Mononuclear cell (primary cell): Measurements from ENCODE around the gene FAM217B. TPM values are rescaled to one million over a fixed set of nuclear protein-coding genes. Genes with fewer than 3 reads are reported as not detected.

ENCODE experiments used
- H3K27me3 ChIP-seq: 2 replicates; pipeline ENCODE4 v1.6.0; 2011; ENCODE audit warnings: low read length, control low read depth; ENCODE audit not compliant: insufficient read depth
- H3K4me1 ChIP-seq: 2 replicates; pipeline ENCODE4 v1.5.1; 2011; ENCODE audit warnings: mild to moderate bottlenecking, low read length, control low read depth; ENCODE audit not compliant: insufficient read depth
- H3K4me3 ChIP-seq: 2 replicates; pipeline ENCODE4 v1.5.1; 2011; ENCODE audit warnings: mild to moderate bottlenecking, low read length, moderate library complexity
- H3K9me3 ChIP-seq: 2 replicates; pipeline ENCODE4 v1.5.1; 2011; ENCODE audit warnings: low read depth, mild to moderate bottlenecking, control low read depth, low read length
- total RNA-seq: library from RNA; depleted of rRNA; stranded (reverse); fragments of >200 nt; gene quantifications from one replicate; pipeline ENCODE4 v1.2.3, GENCODE V29; 2012

FAM217B gene
- total RNA-seq, 1 donor = 8.3 TPM

- no peaks in the 10 kb centered on the region for H3K9me3 ChIP-seq
- peak within 1 kb of the TSS; percentile 56 for H3K4me3 ChIP-seq
Observed at GRCh38 chr20:59933296-59933848, 6.8 kb upstream of the FAM217B start, which contains the start of gene SYCP2. SYCP2 (minus strand) TSS chr20:59933637; CDS start chr20:59922413, 11,224 bp downstream.

GRCh38 chr20:59933849-59934585 is 6.2 kb upstream of the FAM217B start:
- peak overlapping the region; percentile 56 for H3K4me3 ChIP-seq
- H3K4me1 ChIP-seq = peaks cover 38% of the 10 kb centered on the region
- no peaks in the 10 kb centered on the region for H3K27me3 ChIP-seq
- H3K9me3 ChIP-seq = no peaks in the 10 kb centered on the region

More at GRCh38 chr20:59933296-59933848, 6.8 kb upstream of the FAM217B start, which contains the start of gene SYCP2:
- no peaks in the 10 kb centered on the region for H3K27me3 ChIP-seq
- H3K4me1 ChIP-seq = peaks cover 31% of the 10 kb centered on the region

GRCh38 chr20:59935457-59936185 is 4.6 kb upstream of the FAM217B start:
- H3K27me3 ChIP-seq = no peaks in the 10 kb centered on the region
- H3K4me3 ChIP-seq = no peak overlapping the region
- peaks cover 43% of the 10 kb centered on the region for H3K4me1 ChIP-seq
- H3K9me3 ChIP-seq = no peaks in the 10 kb centered on the region

GRCh38 chr20:59936409-59936808 is 3.8 kb upstream of the FAM217B start:
- Histone ChIP-seq H3K9me3 (no peaks in the 10 kb centered on the region), H3K4me3 (no peak overlapping the region), H3K27me3 (no peaks in the 10 kb centered on the region), H3K4me1 (peaks cover 50% of the 10 kb centered on the region)

- no peak overlapping the region for H3K4me3 ChIP-seq
- no peaks in the 10 kb centered on the region for H3K9me3 ChIP-seq
- peaks cover 57% of the 10 kb centered on the region for H3K4me1 ChIP-seq
- H3K27me3 ChIP-seq = no peaks in the 10 kb centered on the region
Observed at GRCh38 chr20:59937150-59937549, 3.0 kb upstream of the FAM217B start.

GRCh38 chr20:59938221-59938620 is 2.0 kb upstream of the FAM217B start:
- H3K9me3 ChIP-seq = no peaks in the 10 kb centered on the region
- H3K27me3 ChIP-seq = no peaks in the 10 kb centered on the region
- peaks cover 59% of the 10 kb centered on the region for H3K4me1 ChIP-seq
- no peak overlapping the region for H3K4me3 ChIP-seq

- Histone ChIP-seq H3K27me3 (no peaks in the 10 kb centered on the region), H3K9me3 (no peaks in the 10 kb centered on the region), H3K4me3 (no peak overlapping the region), H3K4me1 (peaks cover 59% of the 10 kb centered on the region)
Observed at GRCh38 chr20:59938696-59939051, 1.5 kb upstream of the FAM217B start.

GRCh38 chr20:59939052-59939878 is 924 bp upstream of the FAM217B start:
- H3K4me1 ChIP-seq = peaks cover 54% of the 10 kb centered on the region
- H3K4me3 ChIP-seq = peak overlapping the region; percentile 84

GRCh38 chr20:59939879-59940128 is 385 bp upstream of the FAM217B start:
- Histone ChIP-seq H3K4me3 (peak overlapping the region; percentile 84), H3K27me3 (no peaks in the 10 kb centered on the region), H3K4me1 (peaks cover 52% of the 10 kb centered on the region), H3K9me3 (no peaks in the 10 kb centered on the region)

More at GRCh38 chr20:59939052-59939878, 924 bp upstream of the FAM217B start:
- Histone ChIP-seq H3K27me3 (no peaks in the 10 kb centered on the region), H3K9me3 (no peaks in the 10 kb centered on the region)

- Histone ChIP-seq H3K4me1 (peaks cover 49% of the 10 kb centered on the region), H3K4me3 (peak overlapping the region; percentile 84), H3K27me3 (no peaks in the 10 kb centered on the region), H3K9me3 (no peaks in the 10 kb centered on the region)
Observed at GRCh38 chr20:59940956-59941294, 736 bp downstream of the FAM217B start.

- Histone ChIP-seq H3K9me3 (no peaks in the 10 kb centered on the region), H3K27me3 (no peaks in the 10 kb centered on the region), H3K4me3 (no peak overlapping the region), H3K4me1 (peaks cover 39% of the 10 kb centered on the region)
Observed at GRCh38 chr20:59942245-59942644, 2.1 kb downstream of the FAM217B start.

- H3K9me3 ChIP-seq = no peaks in the 10 kb centered on the region
- no peak overlapping the region for H3K4me3 ChIP-seq
Observed at GRCh38 chr20:59944726-59945125, 4.5 kb downstream of the FAM217B start.

GRCh38 chr20:59945175-59945574 is 5.0 kb downstream of the FAM217B start:
- Histone ChIP-seq H3K4me1 (peaks cover 22% of the 10 kb centered on the region), H3K27me3 (no peaks in the 10 kb centered on the region), H3K9me3 (no peaks in the 10 kb centered on the region), H3K4me3 (no peak overlapping the region)

More at GRCh38 chr20:59944726-59945125, 4.5 kb downstream of the FAM217B start:
- Histone ChIP-seq H3K4me1 (peaks cover 22% of the 10 kb centered on the region), H3K27me3 (no peaks in the 10 kb centered on the region)

GRCh38 chr20:59945731-59946130 is 5.5 kb downstream of the FAM217B start:
- H3K4me3 ChIP-seq = no peak overlapping the region
- peaks cover 22% of the 10 kb centered on the region for H3K4me1 ChIP-seq

GRCh38 chr20:59947376-59947775 is 7.2 kb downstream of the FAM217B start:
- Histone ChIP-seq H3K27me3 (no peaks in the 10 kb centered on the region), H3K9me3 (no peaks in the 10 kb centered on the region), H3K4me1 (peaks cover 6% of the 10 kb centered on the region), H3K4me3 (no peak overlapping the region)

More at GRCh38 chr20:59945731-59946130, 5.5 kb downstream of the FAM217B start:
- Histone ChIP-seq H3K27me3 (no peaks in the 10 kb centered on the region), H3K9me3 (no peaks in the 10 kb centered on the region)
